ENCODE results near the gene APPBP2. TPM values are rescaled to one million over a fixed set of nuclear protein-coding genes. Genes with fewer than 3 reads are reported as not detected.

APPBP2 gene
- total and polyA plus RNA-seq, 2 of the 8 experiments (the other 6 are each of a cell fraction or from before 2014, with no cell fraction given): 3.3 to 18.0 TPM

DNA sequence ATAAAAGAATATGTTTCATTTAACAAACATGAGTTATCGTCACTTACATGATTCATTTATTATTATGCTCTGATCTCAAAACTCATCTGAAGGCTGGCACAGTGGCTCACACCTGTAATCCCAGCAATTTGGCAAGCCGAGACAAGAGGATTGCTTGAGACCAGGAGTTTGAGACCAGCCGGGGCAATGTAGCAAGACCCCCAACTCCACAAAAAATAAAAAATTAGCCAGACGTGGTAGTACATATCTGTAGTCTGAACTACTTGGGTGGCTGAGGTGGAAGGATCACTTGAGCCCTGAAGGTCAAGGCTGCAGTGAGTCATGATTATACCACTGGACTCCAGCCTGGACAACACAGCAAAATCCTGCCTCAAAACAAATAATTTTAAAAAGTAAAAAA is 16.0 kb downstream of the APPBP2 start (continued):
- TF ChIP-seq SP2 (IDR thresholded peaks at IDR 0.05; ENCODE audit: low read length) (no peak), TCF12 (IDR thresholded peaks at IDR 0.05; ENCODE audit: low read depth, low read length) (no peak)
- TF ChIP-seq, protein P1, sequence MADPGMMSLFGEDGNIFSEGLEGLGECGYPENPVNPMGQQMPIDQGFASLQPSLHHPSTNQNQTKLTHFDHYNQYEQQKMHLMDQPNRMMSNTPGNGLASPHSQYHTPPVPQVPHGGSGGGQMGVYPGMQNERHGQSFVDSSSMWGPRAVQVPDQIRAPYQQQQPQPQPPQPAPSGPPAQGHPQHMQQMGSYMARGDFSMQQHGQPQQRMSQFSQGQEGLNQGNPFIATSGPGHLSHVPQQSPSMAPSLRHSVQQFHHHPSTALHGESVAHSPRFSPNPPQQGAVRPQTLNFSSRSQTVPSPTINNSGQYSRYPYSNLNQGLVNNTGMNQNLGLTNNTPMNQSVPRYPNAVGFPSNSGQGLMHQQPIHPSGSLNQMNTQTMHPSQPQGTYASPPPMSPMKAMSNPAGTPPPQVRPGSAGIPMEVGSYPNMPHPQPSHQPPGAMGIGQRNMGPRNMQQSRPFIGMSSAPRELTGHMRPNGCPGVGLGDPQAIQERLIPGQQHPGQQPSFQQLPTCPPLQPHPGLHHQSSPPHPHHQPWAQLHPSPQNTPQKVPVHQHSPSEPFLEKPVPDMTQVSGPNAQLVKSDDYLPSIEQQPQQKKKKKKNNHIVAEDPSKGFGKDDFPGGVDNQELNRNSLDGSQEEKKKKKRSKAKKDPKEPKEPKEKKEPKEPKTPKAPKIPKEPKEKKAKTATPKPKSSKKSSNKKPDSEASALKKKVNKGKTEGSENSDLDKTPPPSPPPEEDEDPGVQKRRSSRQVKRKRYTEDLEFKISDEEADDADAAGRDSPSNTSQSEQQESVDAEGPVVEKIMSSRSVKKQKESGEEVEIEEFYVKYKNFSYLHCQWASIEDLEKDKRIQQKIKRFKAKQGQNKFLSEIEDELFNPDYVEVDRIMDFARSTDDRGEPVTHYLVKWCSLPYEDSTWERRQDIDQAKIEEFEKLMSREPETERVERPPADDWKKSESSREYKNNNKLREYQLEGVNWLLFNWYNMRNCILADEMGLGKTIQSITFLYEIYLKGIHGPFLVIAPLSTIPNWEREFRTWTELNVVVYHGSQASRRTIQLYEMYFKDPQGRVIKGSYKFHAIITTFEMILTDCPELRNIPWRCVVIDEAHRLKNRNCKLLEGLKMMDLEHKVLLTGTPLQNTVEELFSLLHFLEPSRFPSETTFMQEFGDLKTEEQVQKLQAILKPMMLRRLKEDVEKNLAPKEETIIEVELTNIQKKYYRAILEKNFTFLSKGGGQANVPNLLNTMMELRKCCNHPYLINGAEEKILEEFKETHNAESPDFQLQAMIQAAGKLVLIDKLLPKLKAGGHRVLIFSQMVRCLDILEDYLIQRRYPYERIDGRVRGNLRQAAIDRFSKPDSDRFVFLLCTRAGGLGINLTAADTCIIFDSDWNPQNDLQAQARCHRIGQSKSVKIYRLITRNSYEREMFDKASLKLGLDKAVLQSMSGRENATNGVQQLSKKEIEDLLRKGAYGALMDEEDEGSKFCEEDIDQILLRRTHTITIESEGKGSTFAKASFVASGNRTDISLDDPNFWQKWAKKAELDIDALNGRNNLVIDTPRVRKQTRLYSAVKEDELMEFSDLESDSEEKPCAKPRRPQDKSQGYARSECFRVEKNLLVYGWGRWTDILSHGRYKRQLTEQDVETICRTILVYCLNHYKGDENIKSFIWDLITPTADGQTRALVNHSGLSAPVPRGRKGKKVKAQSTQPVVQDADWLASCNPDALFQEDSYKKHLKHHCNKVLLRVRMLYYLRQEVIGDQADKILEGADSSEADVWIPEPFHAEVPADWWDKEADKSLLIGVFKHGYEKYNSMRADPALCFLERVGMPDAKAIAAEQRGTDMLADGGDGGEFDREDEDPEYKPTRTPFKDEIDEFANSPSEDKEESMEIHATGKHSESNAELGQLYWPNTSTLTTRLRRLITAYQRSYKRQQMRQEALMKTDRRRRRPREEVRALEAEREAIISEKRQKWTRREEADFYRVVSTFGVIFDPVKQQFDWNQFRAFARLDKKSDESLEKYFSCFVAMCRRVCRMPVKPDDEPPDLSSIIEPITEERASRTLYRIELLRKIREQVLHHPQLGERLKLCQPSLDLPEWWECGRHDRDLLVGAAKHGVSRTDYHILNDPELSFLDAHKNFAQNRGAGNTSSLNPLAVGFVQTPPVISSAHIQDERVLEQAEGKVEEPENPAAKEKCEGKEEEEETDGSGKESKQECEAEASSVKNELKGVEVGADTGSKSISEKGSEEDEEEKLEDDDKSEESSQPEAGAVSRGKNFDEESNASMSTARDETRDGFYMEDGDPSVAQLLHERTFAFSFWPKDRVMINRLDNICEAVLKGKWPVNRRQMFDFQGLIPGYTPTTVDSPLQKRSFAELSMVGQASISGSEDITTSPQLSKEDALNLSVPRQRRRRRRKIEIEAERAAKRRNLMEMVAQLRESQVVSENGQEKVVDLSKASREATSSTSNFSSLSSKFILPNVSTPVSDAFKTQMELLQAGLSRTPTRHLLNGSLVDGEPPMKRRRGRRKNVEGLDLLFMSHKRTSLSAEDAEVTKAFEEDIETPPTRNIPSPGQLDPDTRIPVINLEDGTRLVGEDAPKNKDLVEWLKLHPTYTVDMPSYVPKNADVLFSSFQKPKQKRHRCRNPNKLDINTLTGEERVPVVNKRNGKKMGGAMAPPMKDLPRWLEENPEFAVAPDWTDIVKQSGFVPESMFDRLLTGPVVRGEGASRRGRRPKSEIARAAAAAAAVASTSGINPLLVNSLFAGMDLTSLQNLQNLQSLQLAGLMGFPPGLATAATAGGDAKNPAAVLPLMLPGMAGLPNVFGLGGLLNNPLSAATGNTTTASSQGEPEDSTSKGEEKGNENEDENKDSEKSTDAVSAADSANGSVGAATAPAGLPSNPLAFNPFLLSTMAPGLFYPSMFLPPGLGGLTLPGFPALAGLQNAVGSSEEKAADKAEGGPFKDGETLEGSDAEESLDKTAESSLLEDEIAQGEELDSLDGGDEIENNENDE (IDR thresholded peaks at IDR 0.05; ENCODE audit: insufficient replicate concordance, low read length): no peak

All from H1 (cell line).